RPMI8226 (cell line): ENCODE data around the gene USP8.
"Not testable (repeated sequence)": the region's sequence is repeated elsewhere in the genome, so short reads cannot be mapped to it uniquely, and the experiment has no call there.

Experiments
- DNase-seq: peaks from one replicate; pipeline ENCODE4 v3.0.0-alpha.2; 2015

USP8 gene

DNA sequence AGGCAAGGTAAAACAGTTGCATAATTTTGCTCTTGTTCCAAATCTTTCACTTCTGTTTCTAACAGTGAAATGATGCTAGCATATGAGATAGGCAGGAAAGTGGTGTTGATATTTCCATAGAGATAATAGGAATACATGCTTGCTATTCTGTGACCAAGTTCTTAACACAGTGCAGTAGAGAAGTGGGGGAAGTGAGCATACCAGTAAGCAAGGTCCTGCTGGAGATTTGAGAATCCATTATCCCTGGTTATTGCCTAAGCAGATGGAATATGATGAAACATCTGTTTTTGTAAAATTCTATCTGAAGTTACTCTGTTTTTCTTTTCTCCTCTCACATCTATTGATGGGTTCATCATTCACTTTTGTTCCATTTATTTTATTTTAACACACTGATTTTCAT lies 28.7 kb downstream of the USP8 start:
- no peak for DNase-seq

DNA sequence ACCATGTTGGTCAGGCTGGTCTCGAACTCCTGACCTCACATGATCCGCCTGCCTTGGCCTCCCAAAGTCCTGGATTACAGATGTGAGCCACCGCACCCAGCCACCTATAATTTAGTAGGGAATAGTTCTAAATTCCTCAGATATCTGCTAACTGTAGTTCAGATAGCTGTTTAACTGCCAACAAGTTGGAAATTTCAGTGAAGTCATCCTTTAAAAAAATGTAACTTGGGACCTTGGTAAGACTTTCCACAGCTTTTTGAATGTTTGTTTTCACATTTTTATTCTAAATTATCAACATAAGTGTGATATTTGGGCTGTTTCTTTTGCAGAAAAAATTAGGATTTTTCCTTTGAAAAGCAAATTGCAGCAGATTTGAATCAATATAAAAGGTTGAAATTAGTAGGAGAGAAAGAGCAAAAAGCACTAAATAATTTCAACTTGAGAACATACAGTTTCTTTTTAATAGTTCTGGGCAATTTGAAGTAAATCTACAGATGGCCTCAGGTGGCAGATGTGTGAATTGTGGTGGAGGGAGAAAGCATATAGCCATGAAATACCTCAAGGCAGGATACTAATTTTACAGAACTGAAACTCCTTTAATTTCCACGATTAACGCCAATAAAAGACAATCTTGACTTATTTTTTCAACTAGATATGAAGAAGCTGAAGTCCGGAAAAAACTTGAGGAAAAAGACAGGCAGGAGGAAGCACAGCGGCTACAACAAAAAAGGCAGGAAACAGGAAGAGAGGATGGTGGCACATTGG lies 34.3 kb downstream of the USP8 start:
- no peak for DNase-seq

DNA sequence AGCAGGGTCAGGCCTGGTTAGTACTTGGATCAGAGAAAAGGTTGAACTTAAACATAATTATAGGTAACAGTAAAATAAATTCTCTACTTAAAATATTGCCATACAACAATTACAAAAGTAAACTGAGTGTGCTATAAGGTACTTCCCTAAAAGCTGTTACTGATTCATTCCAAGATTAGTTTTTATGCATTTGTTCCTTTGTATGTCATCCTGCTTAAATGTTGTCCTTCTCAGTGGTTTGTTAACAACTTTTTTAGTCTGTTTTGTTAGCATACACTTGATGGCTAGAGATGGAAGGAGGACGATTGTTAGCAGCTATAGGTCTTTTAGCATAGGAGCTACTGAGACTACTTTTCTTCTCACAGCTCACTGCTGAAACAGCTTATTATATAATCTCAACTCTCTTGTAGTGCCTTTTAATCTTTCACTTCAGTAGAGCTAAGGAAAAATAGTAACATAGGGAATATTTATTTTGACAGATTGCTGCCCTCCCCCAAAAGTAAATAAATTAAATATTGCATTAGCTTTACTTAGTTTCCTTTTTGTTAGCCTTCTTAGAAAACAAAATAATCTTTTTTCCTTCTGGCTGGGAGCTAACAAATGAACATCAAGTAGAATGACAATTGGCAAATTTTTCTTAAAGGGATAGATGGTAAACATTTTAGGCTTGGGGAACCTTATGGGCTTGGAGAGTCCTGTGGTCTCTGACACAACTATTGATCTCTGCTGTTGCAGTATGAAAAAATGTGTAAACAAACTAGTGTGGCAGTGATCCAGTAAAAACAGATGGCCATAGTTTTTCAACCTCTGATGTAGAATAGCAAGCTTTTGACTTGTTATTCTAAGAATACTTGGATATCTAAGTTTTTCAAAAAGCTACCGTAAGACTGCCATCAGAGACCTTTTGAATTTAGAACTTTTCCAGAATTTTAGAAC lies 39.5 kb downstream of the USP8 start:
- no peak for DNase-seq

DNA sequence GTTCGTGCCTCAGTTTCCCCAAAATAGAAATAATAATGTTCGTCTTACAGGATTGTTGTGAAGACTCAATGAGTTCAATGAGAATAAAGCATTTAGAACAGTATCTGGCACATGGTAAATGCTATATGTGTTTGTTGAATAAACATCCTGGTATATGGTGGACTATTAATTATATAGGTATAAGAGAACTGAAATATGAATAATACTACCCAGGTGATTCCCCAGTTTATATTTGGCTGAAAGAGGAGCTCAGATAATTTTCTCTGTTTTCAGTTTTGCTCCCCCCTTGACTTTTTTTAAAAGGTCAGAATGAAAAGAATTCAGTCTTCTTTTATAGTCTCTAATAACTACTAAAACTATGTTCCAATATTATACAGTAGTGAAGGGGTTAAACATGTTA lies 46.9 kb downstream of the USP8 start:
- no peak for DNase-seq

DNA sequence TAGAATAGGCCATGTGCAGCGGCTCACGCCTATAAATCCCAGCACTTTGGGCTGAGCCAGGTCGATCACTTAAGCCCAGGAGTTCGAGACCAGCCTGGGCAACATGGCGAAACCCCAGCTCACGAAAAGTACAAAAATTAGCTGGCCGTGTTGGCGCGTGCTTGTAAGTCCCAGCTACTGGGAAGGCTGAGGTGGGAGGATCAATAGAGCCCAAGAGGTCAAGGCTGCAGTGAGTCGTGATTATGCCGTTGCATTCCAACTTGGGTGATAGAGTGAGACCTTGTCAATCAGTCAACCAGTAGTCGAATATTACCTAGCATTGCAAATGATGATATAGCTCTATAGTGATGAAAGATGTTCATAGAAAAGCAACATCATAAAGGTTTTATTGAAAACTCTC lies 51.9 kb downstream of the USP8 start:
- DNase-seq = no peak

DNA sequence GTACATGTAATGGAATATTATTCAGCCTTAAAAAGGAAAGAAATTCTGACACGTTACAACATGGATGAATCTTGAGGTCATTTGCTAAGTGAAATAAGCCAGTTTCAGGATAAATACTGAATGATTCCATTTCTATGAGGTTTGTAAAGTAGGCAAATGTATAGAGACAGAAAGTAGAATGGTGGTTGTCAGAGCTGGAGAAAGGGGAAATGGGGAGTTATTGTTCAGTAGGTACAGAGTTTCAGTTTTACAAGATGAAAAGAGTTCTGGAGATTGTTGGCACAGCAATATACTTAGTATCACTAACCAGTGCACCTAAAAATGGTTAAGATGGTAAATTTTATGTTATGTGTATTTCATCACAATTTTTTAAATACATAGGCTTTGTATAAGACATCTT lies 60.6 kb downstream of the USP8 start:
- no peak for DNase-seq

DNA sequence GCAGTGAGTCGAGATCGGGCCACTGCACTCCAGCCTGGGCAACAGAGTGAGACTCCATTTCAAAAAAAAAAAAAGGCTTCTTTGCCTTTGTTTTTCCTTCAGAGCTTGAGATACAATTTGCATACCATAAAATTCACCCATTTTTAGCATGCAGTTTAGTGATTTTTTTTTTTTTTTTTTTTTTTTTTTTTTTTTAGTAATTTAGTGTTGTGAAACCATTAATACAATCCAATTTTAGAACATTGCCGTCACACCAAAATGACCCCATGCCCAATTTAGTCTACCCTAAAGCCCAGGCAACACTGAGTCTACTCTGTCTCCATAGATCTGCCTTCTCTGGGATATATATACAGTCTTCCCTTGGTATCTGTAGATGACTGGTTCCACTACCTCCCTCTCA lies 61.2 kb downstream of the USP8 start:
- DNase-seq = no peak

DNA sequence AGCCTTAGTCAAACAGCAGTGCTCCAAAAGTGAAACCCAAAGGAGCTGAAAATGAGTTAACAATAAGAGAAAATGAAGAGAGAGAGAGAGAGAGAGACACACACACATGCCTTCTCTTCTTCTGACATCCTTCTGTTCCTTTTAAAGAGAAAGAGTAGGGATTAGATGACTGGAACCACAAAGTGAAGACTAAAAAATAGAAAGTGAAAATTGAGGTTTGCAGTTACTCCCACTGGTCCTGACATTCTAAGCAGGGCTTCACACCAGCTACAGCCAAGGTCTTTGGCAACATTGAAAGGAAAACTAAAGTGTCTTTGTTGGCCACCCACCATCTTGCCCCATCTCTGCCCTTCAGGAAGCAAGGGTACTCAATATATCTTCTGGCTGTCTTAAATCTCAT lies 63.1 kb downstream of the USP8 start:
- no peak for DNase-seq

DNA sequence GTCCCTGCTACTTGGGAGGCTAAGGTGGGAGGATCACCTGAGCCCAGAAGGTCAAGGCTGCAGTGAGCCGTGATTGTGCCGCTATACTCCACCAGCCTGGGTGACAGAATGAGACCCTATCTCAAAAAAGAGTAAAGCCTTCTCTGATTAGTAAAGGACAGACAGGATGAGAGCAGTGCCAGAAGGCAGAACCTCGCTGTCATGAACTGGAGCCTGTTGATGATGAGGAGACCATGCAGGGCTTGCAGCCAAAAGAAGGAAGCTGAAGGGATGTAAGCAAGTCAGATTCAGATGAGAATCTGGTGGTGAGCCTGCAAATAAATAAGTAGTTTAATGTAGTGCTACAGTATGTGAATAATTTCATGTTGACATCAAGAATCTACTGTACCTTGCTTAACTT lies 69.4 kb downstream of the USP8 start:
- DNase-seq = no peak

DNA sequence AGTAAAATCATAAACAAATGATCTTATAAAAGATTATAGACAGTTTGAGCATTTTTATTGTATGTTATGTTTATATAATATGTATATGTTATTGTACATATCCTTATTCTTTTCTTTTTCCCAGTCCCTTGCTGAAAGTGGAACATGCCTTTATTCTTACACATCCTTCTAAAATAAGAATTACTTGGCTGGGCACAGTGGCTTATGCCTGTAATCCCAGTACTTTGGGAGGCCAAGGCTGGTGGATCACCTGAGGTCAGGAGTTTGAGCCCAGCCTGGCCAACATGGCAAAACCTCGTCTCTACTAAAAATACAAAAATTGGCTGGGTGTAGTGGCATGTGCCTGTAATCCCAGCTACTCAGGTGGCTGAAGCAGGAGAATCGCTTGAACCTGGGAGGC lies 70.3 kb downstream of the USP8 start:
- not testable (repeated sequence) for DNase-seq

DNA sequence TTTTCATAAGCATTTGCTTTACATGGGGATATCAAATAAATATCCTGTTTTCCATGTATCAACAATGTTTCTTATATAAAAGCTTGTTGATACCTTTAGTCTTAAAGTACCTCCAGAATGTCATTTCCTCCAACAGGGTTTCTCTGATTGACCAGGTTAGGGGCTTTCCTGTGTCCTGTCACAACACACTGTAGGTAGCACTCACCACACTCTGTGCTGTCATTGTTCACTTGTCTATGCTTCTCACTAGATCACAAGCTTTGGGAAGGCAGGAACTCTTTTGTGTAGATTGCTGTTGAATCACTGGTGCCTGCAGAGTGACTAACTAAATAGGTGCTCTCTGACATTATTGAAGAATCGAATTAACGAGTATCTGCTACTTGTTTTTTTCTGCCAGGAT lies 72.5 kb downstream of the USP8 start:
- DNase-seq = no peak

DNA sequence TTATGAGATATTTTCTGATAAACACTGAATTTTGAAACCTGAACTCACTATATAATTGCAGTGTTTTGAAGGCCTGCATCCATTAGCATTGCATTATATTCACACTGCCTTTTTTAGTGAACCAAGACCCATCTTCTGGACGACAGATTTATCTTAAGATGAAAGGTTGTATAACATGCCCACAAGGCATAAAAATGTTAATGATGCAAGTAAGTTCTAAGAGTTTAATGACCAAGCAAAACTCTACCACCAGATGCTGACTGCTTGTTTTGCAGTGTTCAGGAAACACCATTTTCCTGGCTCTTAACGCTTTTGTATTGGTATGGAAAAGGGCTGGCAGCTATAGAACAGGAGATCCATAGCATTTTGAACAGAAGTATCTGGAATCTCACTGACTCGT lies 76.1 kb downstream of the USP8 start:
- no peak for DNase-seq

DNA sequence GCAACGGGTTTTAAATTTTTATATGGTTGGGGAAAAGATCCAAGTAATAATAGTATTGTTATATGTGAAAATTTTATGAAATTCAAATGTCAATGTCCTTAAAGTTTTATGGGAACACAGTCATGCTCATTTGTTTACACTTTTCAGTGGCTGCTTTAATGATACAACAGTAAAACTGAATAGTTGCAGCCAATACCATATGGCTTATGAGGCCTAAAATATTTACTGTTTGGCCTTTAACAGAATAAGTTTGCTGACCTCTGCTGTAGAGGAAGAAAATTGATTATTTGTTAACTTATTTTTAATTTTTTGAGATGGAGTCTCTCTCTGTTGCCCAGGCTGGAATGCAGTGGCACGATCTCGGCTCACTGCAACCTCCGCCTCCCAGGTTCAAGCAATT lies 77.6 kb downstream of the USP8 start:
- no peak for DNase-seq

DNA sequence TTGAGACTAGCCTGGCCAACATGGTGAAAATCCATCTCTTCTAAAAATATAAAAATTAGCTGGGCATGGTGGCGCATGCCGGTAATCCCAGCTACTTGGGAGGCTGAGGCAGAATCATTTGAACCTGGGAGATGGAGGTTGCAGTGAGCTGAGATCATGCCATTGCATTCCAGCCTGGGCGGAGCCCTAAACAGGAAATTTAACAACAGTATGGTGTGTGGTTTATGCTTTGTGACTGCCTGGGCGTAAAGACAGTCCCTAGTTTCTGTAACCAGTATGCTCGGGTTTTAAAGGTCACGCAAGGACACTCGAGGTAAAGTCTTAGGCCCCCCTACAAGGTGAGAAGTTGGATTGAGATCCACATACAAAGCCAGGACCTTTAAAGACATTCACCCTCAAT lies 78.9 kb downstream of the USP8 start:
- DNase-seq = no peak

DNA sequence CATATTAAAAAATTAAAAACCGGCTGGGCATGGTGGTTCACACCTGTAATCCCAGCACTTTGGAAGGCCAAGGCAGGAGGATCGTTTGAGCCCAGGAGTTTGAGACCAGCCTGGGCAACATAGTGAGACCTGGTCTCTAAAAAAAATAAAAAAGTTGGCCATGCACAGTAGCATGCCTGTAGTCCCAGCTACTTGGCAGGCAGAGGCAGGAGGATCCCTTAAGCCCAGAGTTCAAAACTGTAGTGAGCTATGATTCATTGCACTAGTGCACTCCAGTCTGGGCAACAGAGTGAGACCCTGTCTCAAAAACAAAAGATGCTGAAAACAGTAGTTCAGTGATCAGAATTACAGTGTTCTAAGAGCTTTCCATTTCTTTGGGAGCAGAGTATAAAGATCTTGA lies 81.5 kb downstream of the USP8 start:
- not testable (repeated sequence) for DNase-seq

DNA sequence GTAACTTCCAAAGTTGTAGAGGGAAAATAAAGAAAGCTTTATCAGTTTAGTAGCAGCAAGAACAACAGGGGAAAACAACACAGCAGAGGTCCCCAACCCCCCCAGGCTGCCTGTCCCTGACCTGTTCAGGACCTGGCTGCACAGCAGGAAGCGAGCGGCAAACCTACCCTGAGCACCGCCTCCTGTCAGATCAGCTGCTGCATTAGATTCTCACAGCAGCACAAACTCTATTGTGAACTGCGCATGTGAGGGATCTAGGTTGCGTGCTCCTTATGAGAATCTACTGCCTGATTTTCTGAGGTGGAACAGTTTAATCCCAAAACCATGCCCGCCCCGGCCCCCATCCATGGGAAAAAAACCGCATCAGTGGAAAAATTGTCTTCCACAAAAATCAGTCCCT lies 81.9 kb downstream of the USP8 start:
- no peak for DNase-seq

DNA sequence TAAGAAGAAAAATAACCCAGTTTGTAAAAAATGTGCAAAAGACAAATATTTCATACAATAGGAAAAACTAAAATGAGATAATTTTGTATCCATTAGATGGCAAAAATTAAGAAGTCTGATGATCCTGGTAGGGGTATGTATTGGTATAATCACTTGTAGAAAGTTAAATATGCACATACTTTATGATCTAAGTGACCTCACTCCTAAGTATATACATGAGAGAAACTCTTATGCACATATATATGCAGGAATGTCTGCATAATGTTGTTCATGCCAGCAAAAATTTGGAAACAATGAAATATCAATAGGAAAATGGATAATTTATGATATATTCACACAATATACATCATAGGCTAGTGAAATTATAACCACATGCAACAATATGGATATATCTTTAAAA lies 88.8 kb downstream of the USP8 start:
- DNase-seq = no peak

DNA sequence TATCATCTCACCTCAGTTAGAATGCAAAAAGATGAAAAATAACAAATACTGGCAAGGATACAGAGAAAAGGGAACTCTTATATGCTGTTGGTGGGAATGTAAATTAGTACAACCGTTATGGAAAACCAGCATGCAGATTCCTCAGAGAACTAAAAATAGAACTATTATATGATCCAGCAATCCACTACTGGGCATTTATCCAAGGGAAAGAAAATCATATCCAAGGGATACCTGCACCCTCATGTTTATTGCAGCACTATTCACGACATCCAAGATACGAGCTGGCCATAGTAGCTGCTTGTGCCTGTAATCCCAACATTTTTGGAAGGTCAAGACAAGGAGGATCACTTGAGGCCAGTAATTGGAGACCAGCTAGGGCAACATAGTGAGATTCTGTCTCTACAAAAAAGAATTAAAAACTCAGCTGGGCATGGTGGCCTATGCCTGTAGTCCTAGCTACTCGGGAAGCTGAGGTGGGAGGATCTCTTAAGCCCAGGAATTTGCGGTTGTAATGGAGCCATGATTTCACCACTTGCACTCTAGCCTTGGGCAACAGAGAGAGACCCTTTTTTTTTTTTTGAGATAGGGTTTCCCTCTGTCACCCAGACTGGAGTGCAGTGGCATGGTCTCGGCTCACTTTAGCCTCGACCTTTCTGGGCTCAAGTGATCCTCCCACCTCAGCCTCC lies 95.7 kb downstream of the USP8 start:
- no peak for DNase-seq

DNA sequence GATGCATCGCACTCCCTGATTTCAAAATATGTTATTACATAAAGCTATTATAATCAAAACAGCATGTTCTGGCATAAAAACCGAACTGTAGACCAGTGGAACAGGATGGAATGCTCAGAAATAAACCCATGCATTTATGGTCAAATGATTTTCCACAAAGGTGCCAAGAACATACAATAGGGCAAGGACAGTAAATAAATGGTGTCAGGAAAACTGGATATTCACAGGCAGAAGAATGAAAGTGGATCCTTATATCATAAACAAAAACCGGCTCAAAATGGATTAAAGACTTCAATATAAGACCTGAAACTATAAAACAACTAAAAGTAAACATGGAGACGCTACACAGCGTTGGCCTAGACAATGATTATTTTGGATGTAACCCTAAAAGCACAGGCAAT lies 99.6 kb downstream of the USP8 start:
- no peak for DNase-seq

DNA sequence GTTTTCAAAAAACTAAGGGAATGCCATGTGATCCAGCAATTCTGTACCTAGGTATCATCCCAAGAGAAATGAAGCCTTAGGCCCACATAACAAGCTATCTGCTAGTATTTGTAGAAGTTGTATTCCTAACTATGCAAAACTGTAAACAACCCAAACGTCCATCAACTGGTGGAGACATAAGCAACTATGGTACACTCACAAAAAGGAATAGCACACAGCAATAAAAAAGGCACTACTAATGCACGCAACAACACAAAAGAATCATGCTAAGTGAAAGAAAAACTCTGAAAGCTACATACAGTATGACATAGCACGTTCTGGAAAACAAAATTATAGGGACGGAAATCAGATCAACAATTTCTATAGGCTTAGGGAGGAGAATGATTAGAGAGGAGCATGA lies 107.0 kb downstream of the USP8 start:
- DNase-seq = no peak

DNA sequence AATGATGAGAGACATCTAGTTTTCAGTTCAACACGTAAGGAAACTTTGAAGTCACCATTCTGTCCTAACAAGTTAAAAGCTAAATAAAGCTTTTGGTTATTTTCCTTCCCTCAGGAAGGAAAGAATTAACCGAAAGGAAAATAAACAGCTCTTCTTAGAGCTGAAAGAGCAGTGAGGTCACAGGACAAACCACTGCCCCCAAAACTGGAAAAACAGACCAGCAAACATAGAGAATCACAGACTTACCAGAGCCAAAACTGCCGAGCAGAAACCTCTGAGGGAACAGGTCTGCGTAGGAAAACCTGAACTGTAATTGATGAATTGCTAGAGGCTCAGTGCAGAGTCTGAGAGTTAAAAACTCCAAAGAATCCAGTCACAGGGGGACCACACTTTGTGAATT lies 107.6 kb downstream of the USP8 start:
- no peak for DNase-seq

DNA sequence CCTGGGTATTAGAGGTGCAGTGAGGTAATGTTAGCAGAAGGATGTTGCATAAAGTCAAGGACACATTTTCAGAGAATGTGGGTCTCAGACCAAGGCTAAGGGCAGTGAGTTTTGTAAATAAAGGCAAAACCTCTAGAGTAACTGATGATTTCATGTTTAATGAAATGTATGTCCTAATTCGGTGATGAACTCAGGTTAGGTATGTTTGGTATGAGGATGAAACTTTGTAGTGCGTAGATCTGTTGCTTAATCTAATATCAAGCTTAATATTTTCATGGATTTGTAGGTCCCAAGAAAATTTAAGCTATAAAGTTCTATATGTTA lies 118.6 kb downstream of the USP8 start:
- DNase-seq = no peak

DNA sequence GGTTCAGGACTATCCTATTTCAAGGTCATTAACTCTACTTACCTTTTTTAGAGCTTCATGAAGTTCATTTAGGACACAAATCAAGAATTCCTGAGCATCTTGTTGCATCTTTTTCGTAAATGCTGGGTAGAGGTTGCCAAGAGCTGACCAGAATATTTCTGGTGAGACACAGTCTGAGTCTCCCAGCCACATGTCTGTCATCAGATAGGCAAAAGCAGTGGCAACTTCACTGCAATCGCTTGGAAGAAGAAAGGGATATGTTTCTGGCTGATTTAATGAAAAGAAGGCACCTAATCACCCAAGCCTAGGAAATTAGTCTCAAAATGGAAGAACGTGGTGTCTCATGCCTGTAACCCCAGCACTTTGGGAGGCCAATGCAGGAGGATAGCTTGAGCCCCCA lies 119.4 kb downstream of the USP8 start:
- no peak for DNase-seq

DNA sequence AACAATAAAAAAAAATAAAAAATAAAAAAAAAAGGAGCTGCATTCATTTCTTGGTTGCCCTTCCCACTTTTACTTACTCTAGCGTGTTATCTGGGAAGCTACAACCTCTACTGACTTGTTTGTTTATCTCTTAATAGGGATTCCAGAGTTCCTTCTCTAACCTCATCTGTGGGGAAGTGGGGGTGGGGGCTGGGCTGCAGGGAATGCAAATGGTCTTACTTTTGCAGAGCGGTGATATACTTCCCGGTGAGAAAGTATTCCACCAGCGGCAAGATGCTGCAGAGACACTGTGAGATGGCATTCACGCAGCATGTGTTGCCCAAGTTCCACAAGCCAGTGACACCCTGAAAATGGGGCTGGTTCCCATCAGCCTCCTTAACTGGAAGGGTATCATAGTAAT lies 120.2 kb downstream of the USP8 start:
- DNase-seq = no peak
